ENCODE results near the gene CDH23. TPM values are rescaled to one million over a fixed set of nuclear protein-coding genes. Genes with fewer than 3 reads are reported as not detected.

CDH23 gene
- total and polyA plus RNA-seq, 8 donors = 3.4 to 64.6 (median 9.9) TPM

DNA sequence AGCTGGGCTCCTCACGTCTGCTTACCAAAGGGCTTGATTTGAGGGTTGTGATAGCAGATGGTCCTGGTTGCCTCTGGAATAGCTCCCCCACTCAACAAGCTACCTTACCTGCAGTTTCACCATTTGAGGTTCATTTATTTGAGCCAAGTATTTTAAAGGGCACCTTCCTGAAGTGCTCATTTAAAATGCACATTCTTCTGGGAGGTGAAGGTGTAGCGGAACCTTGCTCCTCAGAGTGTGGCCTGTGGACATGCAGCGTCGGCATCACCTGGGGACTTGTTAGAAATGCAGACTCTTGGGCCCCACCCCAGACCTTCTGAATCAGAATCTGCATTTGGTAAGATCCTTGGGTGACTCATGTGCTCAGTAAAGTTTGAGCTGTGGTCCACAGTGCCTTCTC lies 2.3 kb downstream of the CDH23 start:
- ATAC-seq (no peak), DNase-seq (no peak), FAIRE-seq (no peak)
- H3K4me1 ChIP-seq = peaks cover 0 to 10% (median 5%) of the 10 kb centered on the region in 3 donors
- H3K9me3 ChIP-seq = no peaks in the 10 kb centered on the region
- H3K27me3 ChIP-seq = peaks cover 0 to 7% (median 0%) of the 10 kb centered on the region in 4 donors
- no peak overlapping the region for H3K4me3 ChIP-seq
- intact Hi-C loops (cut with DNase I) = loop anchor here in 1 of 3 donors (5.0 kb wide), 1 partner anchor 173 kb away; no protein-coding TSS in a partner anchor
- TF ChIP-seq, protein P1, sequence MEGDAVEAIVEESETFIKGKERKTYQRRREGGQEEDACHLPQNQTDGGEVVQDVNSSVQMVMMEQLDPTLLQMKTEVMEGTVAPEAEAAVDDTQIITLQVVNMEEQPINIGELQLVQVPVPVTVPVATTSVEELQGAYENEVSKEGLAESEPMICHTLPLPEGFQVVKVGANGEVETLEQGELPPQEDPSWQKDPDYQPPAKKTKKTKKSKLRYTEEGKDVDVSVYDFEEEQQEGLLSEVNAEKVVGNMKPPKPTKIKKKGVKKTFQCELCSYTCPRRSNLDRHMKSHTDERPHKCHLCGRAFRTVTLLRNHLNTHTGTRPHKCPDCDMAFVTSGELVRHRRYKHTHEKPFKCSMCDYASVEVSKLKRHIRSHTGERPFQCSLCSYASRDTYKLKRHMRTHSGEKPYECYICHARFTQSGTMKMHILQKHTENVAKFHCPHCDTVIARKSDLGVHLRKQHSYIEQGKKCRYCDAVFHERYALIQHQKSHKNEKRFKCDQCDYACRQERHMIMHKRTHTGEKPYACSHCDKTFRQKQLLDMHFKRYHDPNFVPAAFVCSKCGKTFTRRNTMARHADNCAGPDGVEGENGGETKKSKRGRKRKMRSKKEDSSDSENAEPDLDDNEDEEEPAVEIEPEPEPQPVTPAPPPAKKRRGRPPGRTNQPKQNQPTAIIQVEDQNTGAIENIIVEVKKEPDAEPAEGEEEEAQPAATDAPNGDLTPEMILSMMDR (IDR thresholded peaks at IDR 0.05) = no peak
- no peak overlapping the region for H3K27ac ChIP-seq
- H3K36me3 ChIP-seq = no peaks in the 10 kb centered on the region
- WGBS, 2 donors = 68 to 72% methylated on average over 4 of the region's 4 CpGs

DNA sequence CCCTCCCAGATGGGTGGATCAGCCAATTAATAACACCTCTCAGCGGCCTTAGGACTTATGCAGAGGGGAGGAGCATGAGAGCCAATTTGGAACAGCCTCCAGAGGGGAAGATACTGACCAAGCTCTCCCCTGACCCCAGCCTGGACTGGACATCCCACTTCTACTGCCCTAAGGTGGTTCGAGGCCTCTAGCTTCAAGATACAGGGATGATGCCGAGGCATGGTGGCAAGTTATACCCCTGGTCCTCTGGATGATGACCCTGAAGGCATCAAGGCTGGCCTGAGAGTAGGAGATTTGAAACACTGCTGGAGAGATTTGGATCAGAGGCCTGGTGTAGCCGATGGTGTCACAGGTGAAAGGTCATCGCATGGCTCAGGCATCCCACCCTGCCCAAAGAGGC lies 3.2 kb downstream of the CDH23 start:
- DNase-seq = no peak
- no peak overlapping the region for H3K27ac ChIP-seq
- H3K9me3 ChIP-seq = no peaks in the 10 kb centered on the region
- TF ChIP-seq, protein P1 (IDR thresholded peaks at IDR 0.05) = no peak
- FAIRE-seq = no peak
- ATAC-seq = no peak
- peaks cover 0 to 10% (median 5%) of the 10 kb centered on the region in 3 donors for H3K4me1 ChIP-seq
- H3K4me3 ChIP-seq = no peak overlapping the region
- intact Hi-C loops (cut with DNase I) = loop anchor here in 1 of 3 donors (5.0 kb wide), 1 partner anchor 172 kb away; no protein-coding TSS in a partner anchor
- WGBS, 2 donors = 64 to 66% methylated on average over 5 of the region's 5 CpGs
- no peaks in the 10 kb centered on the region for H3K36me3 ChIP-seq
- peaks cover 0 to 7% (median 0%) of the 10 kb centered on the region in 4 donors for H3K27me3 ChIP-seq

DNA sequence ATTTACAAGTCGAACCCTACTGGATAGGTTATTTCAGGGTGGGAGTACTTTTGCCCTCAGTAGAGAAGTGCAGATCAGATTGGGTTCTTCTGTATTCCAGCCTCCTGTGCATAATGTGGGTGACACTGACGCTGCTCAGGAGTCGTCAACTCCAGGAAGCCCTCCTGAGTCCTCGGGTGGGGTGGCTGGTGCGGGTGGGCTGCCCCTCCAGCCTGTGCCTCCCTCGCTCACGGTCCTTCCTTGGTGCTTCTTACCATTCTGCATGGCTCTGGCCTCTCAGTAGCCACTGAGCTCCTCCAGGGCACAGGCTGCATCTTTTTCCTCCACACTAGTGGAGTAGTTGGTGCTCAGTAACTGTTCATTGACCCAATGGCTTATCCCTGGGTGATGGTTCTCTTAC lies 4.3 kb downstream of the CDH23 start:
- no peak for DNase-seq
- TF ChIP-seq, protein P1 (IDR thresholded peaks at IDR 0.05) = no peak
- no peak for ATAC-seq
- no peak for FAIRE-seq
- Histone ChIP-seq H3K27ac (no peak overlapping the region), H3K4me1 (peaks cover 0 to 10% (median 5%) of the 10 kb centered on the region in 3 donors), H3K36me3 (no peaks in the 10 kb centered on the region), H3K9me3 (no peaks in the 10 kb centered on the region), H3K4me3 (no peak overlapping the region), H3K27me3 (peaks cover 0 to 7% (median 0%) of the 10 kb centered on the region in 4 donors)
- intact Hi-C loops (cut with DNase I) = no loop called here
- WGBS, 2 donors = 77 to 79% methylated on average over 7 of the region's 7 CpGs

DNA sequence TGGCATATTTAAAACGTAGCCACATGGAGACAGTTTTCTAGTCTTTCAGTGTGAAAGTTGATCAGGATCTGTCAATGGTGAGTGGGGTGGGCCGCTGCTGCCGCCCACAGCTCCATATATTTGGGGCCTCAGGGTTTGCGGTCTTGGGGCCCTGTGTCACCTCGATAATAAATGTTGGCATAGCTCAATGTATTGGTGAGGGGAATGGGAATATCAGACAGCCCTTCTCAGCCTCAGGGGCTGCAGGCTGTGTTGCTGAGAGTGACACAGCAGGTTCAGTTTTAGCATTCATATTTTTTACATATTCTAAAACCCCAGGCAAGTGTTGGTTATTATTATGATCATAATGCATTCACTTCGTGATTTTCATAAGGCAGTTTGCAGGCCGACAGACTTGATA lies 5.3 kb downstream of the CDH23 start:
- peaks cover 0 to 10% (median 5%) of the 10 kb centered on the region in 3 donors for H3K4me1 ChIP-seq
- intact Hi-C loops (cut with DNase I) = no loop called here
- no peaks in the 10 kb centered on the region for H3K9me3 ChIP-seq
- DNase-seq (no peak), FAIRE-seq (no peak), ATAC-seq (no peak)
- no peak overlapping the region for H3K4me3 ChIP-seq
- H3K27ac ChIP-seq = no peak overlapping the region
- H3K36me3 ChIP-seq = no peaks in the 10 kb centered on the region
- TF ChIP-seq, protein P1 (IDR thresholded peaks at IDR 0.05) = no peak
- peaks cover 0 to 7% (median 0%) of the 10 kb centered on the region in 4 donors for H3K27me3 ChIP-seq
- WGBS, 2 donors = 85 to 90% methylated on average over 7 of the region's 7 CpGs

DNA sequence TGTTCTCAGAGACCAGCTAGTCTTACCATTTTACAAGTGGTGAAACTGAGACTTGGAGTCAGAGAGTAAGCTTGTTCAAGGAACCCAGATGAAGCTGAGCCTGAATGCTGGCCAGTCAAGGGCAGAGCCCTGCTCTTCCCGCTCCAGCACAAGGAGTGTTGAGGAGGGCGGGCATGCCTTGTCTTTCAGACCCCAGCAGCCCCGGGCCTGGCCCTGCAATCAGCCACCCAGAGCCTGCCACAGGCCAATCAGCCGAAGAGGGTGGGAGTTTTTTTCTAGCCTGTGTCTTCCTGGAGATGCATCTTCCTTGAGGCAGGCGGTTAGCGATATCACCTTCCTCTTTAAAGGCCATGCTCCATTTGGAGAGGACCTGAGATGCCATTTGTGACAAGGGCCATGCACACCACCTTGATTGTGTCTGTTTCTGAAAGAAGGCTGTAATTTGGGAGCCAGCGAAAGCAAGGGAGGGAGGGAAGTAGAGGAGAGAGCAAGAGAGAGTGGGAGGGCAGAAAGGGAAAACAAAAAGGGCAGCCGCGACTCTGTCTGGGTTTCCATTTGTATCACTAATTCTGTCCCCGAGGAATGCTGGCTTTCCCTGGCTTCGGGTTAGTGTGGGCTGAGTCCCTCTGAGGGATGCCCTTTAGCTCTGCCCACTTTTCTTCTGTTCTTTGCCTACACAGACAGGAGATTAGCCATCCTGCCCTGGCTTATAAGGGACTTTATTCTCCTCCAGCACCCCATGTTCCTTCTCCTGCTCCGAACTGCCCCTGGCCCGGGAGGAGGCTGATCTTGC lies 8.0 kb downstream of the CDH23 start:
- H3K4me3 ChIP-seq = no peak overlapping the region
- DNase-seq = no peak
- no peak for FAIRE-seq
- H3K27me3 ChIP-seq = peaks cover 0 to 3% (median 0%) of the 10 kb centered on the region in 4 donors
- WGBS, 2 donors = 71 to 79% methylated on average over 13 of the region's 13 CpGs
- H3K36me3 ChIP-seq = no peaks in the 10 kb centered on the region
- no peak for ATAC-seq
- H3K4me1 ChIP-seq = no peaks in the 10 kb centered on the region
- intact Hi-C loops (cut with DNase I) = no loop called here
- H3K27ac ChIP-seq = no peak overlapping the region
- H3K9me3 ChIP-seq = no peaks in the 10 kb centered on the region
- TF ChIP-seq, protein P1 (IDR thresholded peaks at IDR 0.05) = no peak
